A549 (cell line): ENCODE results near the gene NUAK2. TPM values are rescaled to one million over a fixed set of nuclear protein-coding genes. Genes with fewer than 3 reads are reported as not detected.

Experiments
- ATAC-seq, 2 experiments: fragments of 200-7000 bp in 1 of 2; fragments of >200 bp in 1 of 2; cut with Nextera tagmentation in 1 of 2; cut with Tn5 transposase in 1 of 2; 3 replicates each; pipeline versions ENCODE4 v1.8.0 to v1.9.1; 2018 to 2020; ENCODE audit warnings: mild to moderate bottlenecking in 1 of 2, moderate library complexity in 1 of 2
- CTCF ChIA-PET: fragments of 300-600 bp; sonication (Branson Sonifier 250); formaldehyde crosslinking; extraction: SDS; loops from one replicate; lab custom pipeline; 2021; ENCODE audit warnings: antibody characterized with exemption, inconsistent platforms; lab: Yijun Ruan, JAX
- POLR2A ChIA-PET: fragments of 350-600 bp; formaldehyde crosslinking; extraction: SDS; loops from one replicate; lab custom pipeline; 2021; ENCODE audit warnings: antibody characterized with exemption, inconsistent platforms; lab: Yijun Ruan, JAX
- DNase-seq, 2 experiments: peaks; one replicate each; pipeline versions ENCODE4 v3.0.0 to v3.0.0-alpha.2; 2011 to 2016; ENCODE audit warnings: low read depth in 1 of 2, low spot score in 1 of 2
- FAIRE-seq: peaks from 2 replicates; lab custom pipeline; 2011; peaks lifted over from hg19 to GRCh38; lab: Jason Lieb, UNC
- H3K27ac ChIP-seq, 2 experiments: fragments of >200 bp; sonication (Bioruptor Twin); formaldehyde crosslinking; 3 replicates each; pipeline ENCODE4 v1.5.1; 2016 to 2017
- H3K4me1 ChIP-seq: fragments of >200 bp; sonication (Bioruptor Twin); formaldehyde crosslinking; 3 replicates; pipeline ENCODE4 v1.6.1; 2016
- H3K4me2 ChIP-seq: fragments of >200 bp; sonication (Bioruptor Twin); formaldehyde crosslinking; 3 replicates; pipeline ENCODE4 v1.6.1; 2016
- H3K4me3 ChIP-seq: fragments of >200 bp; sonication (Bioruptor Twin); formaldehyde crosslinking; 3 replicates; pipeline ENCODE4 v1.5.1; 2016
- H3K9me3 ChIP-seq: fragments of >200 bp; sonication (Bioruptor Twin); formaldehyde crosslinking; 3 replicates; pipeline ENCODE4 v1.6.1; 2016
- ATOH8 ChIP-seq: fragments of 250-450 bp; sonication (Bioruptor Pico); IDR thresholded peaks from 2 replicates; pipeline ENCODE4 v1.5.0; 2020; ENCODE audit warnings: low read depth, mild to moderate bottlenecking, moderate library complexity
- BCL3 ChIP-seq: fragments of >200 bp; sonication (Bioruptor Twin); formaldehyde crosslinking; IDR thresholded peaks from 3 replicates; pipeline ENCODE4 v1.6.1; 2016
- BHLHE40 ChIP-seq: IDR thresholded peaks from 2 replicates; pipeline ENCODE4 v1.6.1; 2012; ENCODE audit warnings: low read depth, low read length, inconsistent platforms
- CBX2 ChIP-seq: fragments of 200-600 bp; sonication (generic); IDR thresholded peaks from 2 replicates; pipeline ENCODE4 v1.6.1; 2016; ENCODE audit warnings: low read depth, mild to moderate bottlenecking, borderline replicate concordance
- CEBPB ChIP-seq, 2 experiments: fragments of >200 bp in 1 of 2; sonication (Bioruptor Twin) in 1 of 2; formaldehyde crosslinking in 1 of 2; IDR thresholded peaks; 2 replicates each; pipeline ENCODE4 v1.6.1; 2012 to 2016
- CHD4 ChIP-seq: fragments of 200-600 bp; sonication (generic); IDR thresholded peaks from 2 replicates; pipeline ENCODE4 v1.6.1; 2016; ENCODE audit warnings: antibody characterized with exemption, mild to moderate bottlenecking, borderline replicate concordance
- E2F6 ChIP-seq: IDR thresholded peaks from 2 replicates; pipeline ENCODE4 v1.6.1; 2012; ENCODE audit warnings: low read depth, borderline replicate concordance
- EHMT2 ChIP-seq: fragments of 200-600 bp; sonication (generic); IDR thresholded peaks from 2 replicates; pipeline ENCODE4 v1.6.1; 2016; ENCODE audit warnings: antibody characterized with exemption, low read depth, mild to moderate bottlenecking, moderate library complexity
- ESRRA ChIP-seq: fragments of 150-350 bp; IDR thresholded peaks from 2 replicates; pipeline ENCODE4 v1.6.1; 2014; ENCODE audit warnings: mild to moderate bottlenecking, low read length, borderline replicate concordance
- FOSB ChIP-seq: fragments of 250-450 bp; sonication (Bioruptor Pico); IDR thresholded peaks from 2 replicates; pipeline ENCODE4 v1.5.0; 2020; ENCODE audit warnings: mild to moderate bottlenecking, moderate library complexity
- GATA3 ChIP-seq: IDR thresholded peaks from 2 replicates; pipeline ENCODE4 v1.6.1; 2012; ENCODE audit warnings: borderline replicate concordance
- HDAC2 ChIP-seq: fragments of 200-600 bp; sonication (generic); IDR thresholded peaks from 2 replicates; pipeline ENCODE4 v1.6.1; 2016
- HEYL ChIP-seq: fragments of 250-450 bp; sonication (Bioruptor Pico); IDR thresholded peaks from 2 replicates; pipeline ENCODE4 v1.8.0; 2021; ENCODE audit warnings: mild to moderate bottlenecking, moderate library complexity
- HOXB5 ChIP-seq: fragments of 250-450 bp; sonication (Bioruptor Pico); IDR thresholded peaks from 2 replicates; pipeline ENCODE4 v1.5.0; 2020; ENCODE audit warnings: mild to moderate bottlenecking, moderate library complexity
- JUNB ChIP-seq: fragments of >200 bp; sonication (Bioruptor Twin); formaldehyde crosslinking; IDR thresholded peaks from 2 replicates; pipeline ENCODE4 v1.6.1; 2016
- KDM1A ChIP-seq: fragments of 200-600 bp; sonication (generic); IDR thresholded peaks from 2 replicates; pipeline ENCODE4 v1.6.1; 2016; ENCODE audit warnings: low read depth, mild to moderate bottlenecking
- MAFK ChIP-seq: fragments of 450-650 bp; IDR thresholded peaks from 2 replicates; pipeline ENCODE4 v1.6.1; 2014; ENCODE audit not compliant: partially characterized antibody
- MAX ChIP-seq: IDR thresholded peaks from 2 replicates; pipeline ENCODE4 v1.6.1; 2012
- MYC ChIP-seq: IDR thresholded peaks from 2 replicates; pipeline ENCODE4 v1.6.1; 2012; ENCODE audit warnings: mild to moderate bottlenecking, inconsistent platforms, low read length, improper control_type of control experiment, borderline replicate concordance
- NFE2L2 ChIP-seq: fragments of 150-350 bp; conservative IDR thresholded peaks from 2 replicates; pipeline ENCODE4 v1.6.1; 2014; ENCODE audit warnings: low read length
- NR3C1 ChIP-seq: fragments of >200 bp; sonication (Bioruptor Twin); formaldehyde crosslinking; IDR thresholded peaks from 3 replicates; pipeline ENCODE4 v1.6.1; 2017
- PBX3 ChIP-seq: IDR thresholded peaks from 2 replicates; pipeline ENCODE4 v1.6.1; 2012
- POLR2A ChIP-seq: IDR thresholded peaks from 2 replicates; pipeline ENCODE4 v1.6.1; 2012; ENCODE audit warnings: mild to moderate bottlenecking, low read length
- RARB ChIP-seq: fragments of 250-450 bp; sonication (Bioruptor Pico); IDR thresholded peaks from 2 replicates; pipeline ENCODE4 v1.8.0; 2021; ENCODE audit warnings: mild to moderate bottlenecking, moderate library complexity
- SMC3 ChIP-seq: fragments of >200 bp; sonication (Bioruptor Twin); formaldehyde crosslinking; IDR thresholded peaks from 3 replicates; pipeline ENCODE4 v1.6.1; 2018; ENCODE audit warnings: inconsistent platforms
- USF2 ChIP-seq: fragments of 450-650 bp; IDR thresholded peaks from 2 replicates; pipeline ENCODE4 v1.6.1; 2014; ENCODE audit warnings: antibody characterized with exemption
- ZC3H11A ChIP-seq: fragments of 450-650 bp; IDR thresholded peaks from 2 replicates; pipeline ENCODE4 v1.6.1; 2014; ENCODE audit warnings: antibody characterized with exemption, mild to moderate bottlenecking
- ZFP36 ChIP-seq: fragments of 450-650 bp; IDR thresholded peaks from 2 replicates; pipeline ENCODE4 v1.6.1; 2014; ENCODE audit warnings: borderline replicate concordance; ENCODE audit not compliant: partially characterized antibody
- ZSCAN20 ChIP-seq: fragments of 250-450 bp; sonication (Bioruptor Pico); IDR thresholded peaks from 2 replicates; pipeline ENCODE4 v1.8.0; 2022; ENCODE audit warnings: mild to moderate bottlenecking, moderate library complexity
- WGBS: methylation state at CpG from one replicate; pipeline ENCODE4 v1.1.6; 2017; ENCODE audit errors: missing lambda C conversion rate; 5-methylcytosine and 5-hydroxymethylcytosine counted together
- polyA plus RNA-seq, 4 experiments: library from polyadenylated mRNA; depleted of rRNA in 3 of 4; stranded (reverse); fragments of >200 nt; fragmentation: RNase III in 1 of 4; extraction: RNeasy Plus Mini Kit Qiagen cat#74134 plus additional on column Dnase treatment in 1 of 4; gene quantifications; 2 replicates in 3 of 4; 3 replicates in 1 of 4; pipeline ENCODE4 v1.2.3, GENCODE V29; 2011 to 2017

NUAK2 gene
- polyA plus RNA-seq, 2 of the 4 experiments (the other 2 are of a cell fraction), result 29.7 to 37.8 TPM

GRCh38 chr1:205275916-205276688 is 45.4 kb downstream of the NUAK2 start (continued):
- TF ChIP-seq PBX3 (no peak), USF2 (no peak), ZC3H11A (no peak), CEBPB (IDR thresholded peaks at IDR 0.05) (no peak), NR3C1 (no peak), HOXB5 (no peak), BCL3 (no peak), ATOH8 (no peak)
- TF ChIP-seq, all 56 proteins: peak for 0

- Histone ChIP-seq H3K9me3 (no peaks in the 10 kb centered on the region), H3K4me2 (peak overlapping the region; percentile 52), H3K4me1 (peaks cover 72% of the 10 kb centered on the region), H3K27ac (peak overlapping the region; percentile 83 to 93), H3K4me3 (no peak overlapping the region)
- no peak for FAIRE-seq
- 59% methylated on average over 3 of the region's 3 CpGs for WGBS
- CTCF ChIA-PET, result interaction anchor here (1.0 to 89.2 kb wide), 9 partner anchors 11 to 256 kb away, joined by 3 to 3627 read pairs (median 5); partner anchors contain the start of genes KLHDC8A, NUAK2 and TMCC2
- no peak for TF ChIP-seq POLR2A
- peak; percentile 35; the same call in 2 of the 3 replicates for TF ChIP-seq SMC3
- POLR2A ChIA-PET, result interaction anchor here (0.8 to 4.4 kb wide), 4 partner anchors 27 to 50 kb away, joined by 3 to 19 read pairs (median 6); partner anchors contain the start of gene NUAK2
- no peak for DNase-seq
- ATAC-seq, result no peak
Measured at GRCh38 chr1:205275133-205275532, 46.4 kb downstream of the NUAK2 start.

GRCh38 chr1:205274041-205274691 is 47.4 kb downstream of the NUAK2 start:
- peak; percentile 60 to 78 for DNase-seq
- 22% methylated on average over 8 of the region's 8 CpGs for WGBS
- POLR2A ChIA-PET, result interaction anchor here (0.9 to 4.4 kb wide), 11 partner anchors 10 to 51 kb away, joined by 3 to 25 read pairs (median 6); partner anchors contain the start of gene NUAK2
- CTCF ChIA-PET, result interaction anchor here (0.6 to 89.2 kb wide), 28 partner anchors 12 to 763 kb away, joined by 3 to 3627 read pairs (median 4); partner anchors contain the start of genes KLHDC8A, NUAK2 and TMCC2
- Histone ChIP-seq H3K27ac (peak overlapping the region; percentile 83 to 93), H3K4me3 (no peak overlapping the region), H3K4me1 (peaks cover 67% of the 10 kb centered on the region), H3K9me3 (no peaks in the 10 kb centered on the region), H3K4me2 (peak overlapping the region; percentile 52)
- ATAC-seq, result peak; percentile 52 to 57
- no peak for FAIRE-seq
- no peak for TF ChIP-seq BCL3
- no peak for TF ChIP-seq ESRRA
- TF ChIP-seq MAFK, result no peak
- TF ChIP-seq MYC, result no peak
- TF ChIP-seq BHLHE40, result no peak
- TF ChIP-seq JUNB, result 0 out of 2 replicates have a peak, but pooled peaks have one; percentile 18
- TF ChIP-seq ZSCAN20, result no peak
- TF ChIP-seq KDM1A, result no peak
- no peak for TF ChIP-seq NFE2L2
- TF ChIP-seq CHD4, result no peak
- TF ChIP-seq FOSB, result no peak
- TF ChIP-seq ZFP36, result no peak
- TF ChIP-seq GATA3, result peak; percentile 75
- no peak for TF ChIP-seq ZC3H11A
- TF ChIP-seq RARB (CRISPR knock-in tag), result no peak
- TF ChIP-seq HDAC2, result no peak
- TF ChIP-seq CBX2, result no peak
- TF ChIP-seq MAX, result peak; percentile 23; the same call in 1 of the 2 replicates
- no peak for TF ChIP-seq EHMT2
- 0 out of 2 replicates have a peak, but pooled peaks have one; percentile 3 for TF ChIP-seq E2F6
- TF ChIP-seq HEYL (CRISPR knock-in tag), result no peak
